HG03520 (cell line): Measurements from ENCODE around the gene QSOX2.

Experiments
- ATAC-seq: cut with Tn5 transposase; IDR thresholded peaks from one replicate; pipeline ENCODE4 v1.9.1; 2021; ENCODE audit warnings: mild to moderate bottlenecking, moderate library complexity; ENCODE audit not compliant: unreplicated experiment

The QSOX2 gene

DNA sequence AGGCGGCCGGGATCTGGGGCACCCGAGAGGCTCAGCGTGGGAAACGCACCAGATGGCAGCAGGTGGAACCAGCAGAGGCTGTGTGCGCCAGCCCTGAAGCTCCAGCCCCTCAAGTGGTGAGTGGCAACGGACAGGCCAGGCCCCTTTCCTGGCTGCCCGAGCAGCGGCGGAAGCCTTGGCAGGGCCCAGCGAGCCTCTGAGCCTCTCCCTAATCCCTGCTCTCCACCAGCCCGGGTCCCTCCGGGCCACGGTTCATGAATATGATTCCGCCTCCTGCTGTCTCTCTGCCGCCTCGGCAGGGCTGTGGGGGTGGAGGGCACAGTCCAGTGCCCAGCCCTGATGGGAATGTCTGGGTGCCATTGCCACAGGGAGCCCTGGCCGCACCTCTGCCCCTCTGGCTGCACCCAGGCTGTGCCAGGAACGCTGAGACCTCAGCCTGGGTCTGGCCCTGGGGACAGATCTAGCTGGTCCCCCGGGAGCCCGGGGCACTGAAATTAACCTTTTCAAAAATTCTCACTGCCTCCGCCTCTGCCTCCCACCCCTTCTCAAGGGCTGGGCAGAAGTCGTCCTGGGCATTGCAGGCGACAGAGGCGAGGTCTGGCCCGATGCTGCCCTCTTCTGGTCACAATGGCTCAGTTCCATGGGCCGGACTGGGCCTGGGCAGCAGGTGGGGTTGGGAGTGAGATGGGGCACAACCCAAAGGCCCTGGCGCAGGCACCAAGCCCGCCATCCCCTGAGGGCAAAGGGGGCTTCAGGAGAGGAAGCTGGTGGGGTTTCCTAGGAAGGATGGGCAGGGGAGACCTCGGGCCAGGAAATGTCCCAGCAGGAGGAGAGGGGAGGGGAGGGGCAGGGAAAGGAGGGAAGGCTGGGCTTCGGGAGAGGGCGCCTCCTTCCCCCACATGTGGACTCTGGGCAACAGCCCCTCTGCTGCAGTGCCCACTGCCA, 38.0 kb upstream of the QSOX2 start:
- ATAC-seq = no peak

- no peak for ATAC-seq
Observed at GRCh38 chr9:136282272-136282861, 36.8 kb upstream of the QSOX2 start.

DNA sequence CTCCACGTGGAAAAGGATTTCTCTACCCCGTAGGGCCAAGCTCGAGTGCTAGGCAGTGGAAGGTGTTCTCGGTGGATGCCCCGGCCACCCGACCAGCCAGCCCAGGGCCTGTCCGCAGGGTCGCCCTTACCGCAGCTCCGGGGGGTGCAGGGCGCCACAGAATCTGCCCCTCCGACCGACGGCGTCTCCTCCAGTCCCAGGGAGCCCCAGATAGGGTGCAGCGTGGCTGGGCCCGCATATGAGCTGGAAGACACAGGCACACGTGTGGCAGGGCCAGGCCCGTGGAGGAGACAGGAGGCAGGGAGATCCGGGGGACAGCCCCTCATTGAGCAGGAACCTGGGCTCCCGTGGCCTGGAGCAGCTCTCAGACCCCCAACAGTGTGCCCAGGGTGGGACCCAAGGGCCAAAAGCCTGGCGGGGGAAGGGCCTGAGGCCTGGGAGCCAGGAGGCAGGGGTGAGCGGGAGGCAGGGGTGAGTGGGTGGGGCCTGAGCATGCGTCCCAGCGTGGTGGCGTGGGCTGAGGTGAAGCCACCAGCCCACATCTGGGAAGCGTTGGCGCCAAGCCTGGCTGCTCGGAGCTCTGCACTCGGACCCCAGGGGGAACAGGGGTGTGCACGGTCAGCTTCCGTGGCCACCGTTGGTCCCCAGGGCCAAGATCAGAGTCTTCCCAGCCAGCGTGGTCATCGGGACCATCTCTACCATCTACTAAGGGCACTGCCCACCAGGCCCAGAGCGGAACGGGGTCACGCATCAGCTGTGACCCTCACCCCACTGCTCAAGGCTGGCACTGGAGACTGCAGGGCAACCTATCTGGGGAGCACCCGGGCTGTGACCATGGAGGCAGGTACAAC, 36.0 kb upstream of the QSOX2 start:
- ATAC-seq = no peak

DNA sequence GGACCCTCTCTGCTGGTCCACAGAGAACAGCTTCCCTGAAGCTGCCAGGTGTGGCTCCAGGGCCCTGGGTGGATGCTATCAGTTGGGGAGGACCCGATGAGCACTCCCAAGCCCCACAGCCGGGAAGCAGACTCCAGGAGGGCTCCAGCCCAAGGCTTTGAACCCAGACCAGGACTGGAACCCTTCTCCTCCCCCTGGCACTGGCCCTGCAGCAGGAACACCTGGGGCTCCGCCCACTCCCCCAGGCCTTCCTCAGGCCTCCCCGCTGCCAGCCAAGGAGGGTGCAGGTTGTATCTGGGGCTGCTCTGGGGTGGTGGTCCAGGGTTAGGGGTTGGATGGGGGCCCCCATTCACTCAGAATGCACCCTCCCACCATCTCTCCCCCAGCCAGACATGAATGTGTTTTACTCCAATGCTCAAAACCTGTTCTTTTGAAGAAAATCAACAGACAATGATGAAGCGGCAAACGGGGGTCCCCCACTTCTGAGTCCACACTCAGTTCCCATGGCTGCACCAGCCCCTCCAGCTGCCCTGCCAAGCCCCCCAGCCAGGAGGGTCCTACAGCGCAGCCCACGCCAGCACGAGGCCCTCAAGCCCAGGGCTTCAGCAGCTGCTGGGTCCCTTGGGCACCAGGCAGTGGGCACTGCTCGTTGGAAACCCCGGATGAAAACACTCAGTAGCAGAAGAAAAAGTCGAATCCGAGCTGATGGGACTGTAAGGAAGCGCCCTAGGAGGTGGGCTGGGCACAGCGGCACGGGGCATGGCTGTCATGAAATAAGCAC, 35.1 kb upstream of the QSOX2 start:
- ATAC-seq = no peak

- ATAC-seq = no peak
Observed at GRCh38 chr9:136279471-136279870, 33.9 kb upstream of the QSOX2 start.

DNA sequence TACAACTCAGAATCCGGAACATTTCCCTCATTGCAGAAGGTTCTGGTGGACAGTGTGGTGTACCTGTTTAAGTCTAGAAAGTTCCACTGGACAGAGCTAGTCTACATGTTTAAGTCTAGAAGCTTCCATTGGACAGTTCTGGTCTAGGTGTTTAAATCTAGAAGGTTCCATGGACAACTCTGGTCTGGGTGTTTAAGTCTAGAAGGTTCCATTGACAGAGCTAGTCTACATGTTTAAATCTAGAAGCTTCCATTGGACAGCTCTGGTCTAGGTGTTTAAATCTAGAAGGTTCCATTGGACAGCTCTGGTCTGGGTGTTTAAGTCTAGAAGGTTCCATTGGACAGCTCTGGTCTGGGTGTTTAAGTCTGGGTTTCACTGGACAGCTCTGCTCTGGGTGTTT, 33.3 kb upstream of the QSOX2 start:
- no peak for ATAC-seq

DNA sequence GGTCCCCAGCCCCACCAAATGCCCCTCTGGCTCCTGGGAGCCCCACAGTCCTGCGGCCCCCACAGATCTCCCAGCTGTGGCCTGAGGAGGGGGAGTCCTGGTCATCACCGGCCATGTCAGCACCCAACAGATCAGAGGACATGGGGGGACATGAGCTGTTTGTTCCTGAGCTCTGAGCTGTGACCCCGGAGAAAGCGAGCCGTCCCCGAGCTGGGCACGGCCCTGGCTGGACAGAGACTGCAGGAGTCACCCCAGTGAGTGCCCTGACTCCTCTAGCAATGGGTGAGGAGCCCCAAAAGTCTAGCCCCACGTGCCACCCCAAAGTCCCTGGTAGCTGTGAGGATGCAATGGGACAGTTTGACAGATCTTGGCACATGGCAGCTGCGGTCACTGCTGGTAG, 32.6 kb upstream of the QSOX2 start:
- ATAC-seq = no peak

- no peak for ATAC-seq
Observed at GRCh38 chr9:136277746-136278145, 32.1 kb upstream of the QSOX2 start.

DNA sequence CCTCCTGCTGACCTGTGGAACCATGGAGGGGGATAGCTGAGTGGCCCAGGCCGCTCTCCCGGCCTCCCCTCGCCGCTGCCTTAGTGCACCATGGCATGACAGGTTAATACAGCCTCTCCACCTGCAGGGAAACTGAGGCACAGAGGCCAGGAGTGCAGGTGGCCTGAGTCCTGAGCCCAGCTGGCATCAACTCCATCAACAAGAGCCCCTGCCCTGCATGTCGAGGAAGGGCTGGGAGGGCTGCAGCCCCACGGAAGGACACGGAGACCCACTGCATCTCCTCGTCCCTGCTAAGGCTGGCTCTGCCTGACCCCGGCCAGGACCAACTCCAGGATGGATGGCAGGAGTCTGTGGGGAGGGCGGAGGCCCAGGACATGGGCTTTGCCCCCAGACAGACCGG, 31.1 kb upstream of the QSOX2 start:
- ATAC-seq = no peak

DNA sequence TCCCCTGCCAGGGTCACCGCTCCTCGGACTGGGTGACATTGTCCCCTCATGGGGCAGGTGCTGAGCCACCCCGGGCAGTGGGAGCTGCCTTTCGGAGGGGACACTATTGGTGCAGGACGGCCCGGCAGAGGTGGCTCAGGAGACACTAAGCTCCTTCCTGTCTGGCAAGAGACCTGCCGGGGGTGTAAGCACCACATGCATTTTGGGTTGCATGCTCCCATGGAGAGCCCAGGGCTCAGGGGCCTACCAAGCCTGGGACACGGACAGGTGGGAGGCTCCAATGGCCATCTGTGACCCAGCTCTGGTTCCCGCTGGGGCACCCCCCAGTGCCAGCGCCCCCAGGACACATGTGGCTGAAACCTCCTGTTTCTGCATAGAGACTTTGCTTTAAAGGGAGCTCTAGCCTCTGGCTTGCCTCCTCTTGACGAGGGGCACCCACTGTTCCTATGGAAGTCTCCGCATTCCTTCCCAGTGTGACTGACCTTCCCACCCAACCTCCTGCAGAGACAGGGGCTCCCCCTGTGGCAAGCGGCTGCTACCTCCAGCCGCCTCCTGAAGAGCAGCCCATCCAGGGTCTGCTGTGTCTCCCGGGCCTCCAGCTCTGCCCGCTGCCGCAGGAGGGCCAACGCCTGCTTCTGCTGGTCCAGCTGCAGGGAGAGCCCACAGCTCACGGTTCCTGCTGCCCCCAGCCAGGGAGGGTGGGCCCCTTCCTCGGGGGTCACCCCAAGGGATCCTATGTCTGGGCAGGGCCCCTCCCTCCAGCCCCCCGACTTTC, 30.2 kb upstream of the QSOX2 start:
- no peak for ATAC-seq

- no peak for ATAC-seq
Observed at GRCh38 chr9:136274786-136275654, 29.4 kb upstream of the QSOX2 start.

DNA sequence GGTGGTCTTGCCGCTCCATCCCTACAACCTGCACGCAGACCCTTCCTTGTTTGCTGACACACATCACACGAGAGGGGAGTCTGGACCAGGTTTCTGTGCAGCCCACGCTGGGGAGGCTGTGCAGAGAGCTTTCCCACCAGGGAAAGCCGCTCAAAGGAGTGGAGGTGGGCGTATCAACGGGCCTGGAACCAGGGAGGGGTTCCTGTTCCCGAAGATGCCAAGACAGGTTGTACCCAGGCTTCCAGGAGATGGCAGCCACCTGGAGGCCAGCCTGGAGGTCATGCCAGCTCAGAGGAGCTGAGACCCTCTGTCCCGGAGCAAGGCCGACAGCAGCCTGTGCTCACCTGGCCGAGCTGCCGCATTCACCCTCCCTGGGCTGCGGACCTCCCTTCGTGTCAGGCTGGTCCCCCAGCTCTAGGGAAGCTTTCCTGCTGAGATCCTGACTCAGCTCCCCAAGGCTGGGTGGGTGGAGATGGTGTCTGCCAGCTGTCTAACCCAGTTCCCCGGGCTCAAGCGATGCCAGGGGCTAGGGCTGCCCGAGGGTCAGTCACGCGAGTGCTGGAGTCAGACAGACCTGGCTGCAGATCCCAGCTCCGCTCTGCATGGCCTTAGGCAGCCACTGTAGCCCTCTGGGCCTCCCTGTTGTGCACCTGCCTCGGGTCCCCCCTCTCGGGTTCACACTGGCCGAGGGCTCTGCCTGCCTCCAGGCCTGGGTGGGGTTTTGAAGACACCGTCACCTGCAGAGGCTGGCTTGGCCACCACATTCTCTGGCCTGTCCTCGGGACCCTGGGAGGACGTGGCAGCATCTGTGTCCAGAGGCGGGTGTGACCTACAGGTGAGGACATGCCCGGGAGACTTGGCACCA, 28.5 kb upstream of the QSOX2 start:
- ATAC-seq = no peak

DNA sequence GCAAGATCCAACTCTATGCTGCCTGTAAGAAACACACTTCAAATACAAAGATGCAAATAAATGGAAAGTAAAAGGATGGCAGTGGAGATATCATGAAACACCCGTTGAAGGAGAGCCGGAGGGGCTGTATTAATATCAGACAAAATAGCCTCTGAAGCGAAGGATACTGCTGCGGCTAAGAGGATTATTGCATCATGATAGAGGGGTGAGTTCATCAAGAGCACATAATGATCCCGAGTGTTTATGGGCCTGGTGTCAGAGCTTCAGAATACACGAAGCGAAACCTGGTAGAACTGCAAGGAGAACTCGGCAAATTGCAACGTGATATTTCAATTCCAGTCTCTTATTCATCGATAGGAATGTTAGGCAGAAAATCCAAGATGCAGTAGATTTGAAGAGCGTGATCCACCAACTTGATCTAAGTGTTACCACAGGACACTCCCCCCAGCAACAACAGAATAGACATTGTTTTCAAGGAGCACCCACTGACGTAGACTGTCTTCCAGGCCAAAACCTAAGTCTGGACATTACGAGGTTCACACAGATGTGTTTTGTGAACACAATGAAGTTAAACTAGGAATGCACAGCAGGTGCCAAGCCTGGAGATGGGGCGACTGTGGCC, 27.7 kb upstream of the QSOX2 start:
- ATAC-seq = no peak

GRCh38 chr9:136270173-136270705, 24.6 kb upstream of the QSOX2 start:
- no peak for ATAC-seq

- no peak for ATAC-seq
Observed at GRCh38 chr9:136268735-136269134, 23.1 kb upstream of the QSOX2 start.

GRCh38 chr9:136268318-136268717, 22.7 kb upstream of the QSOX2 start:
- ATAC-seq = no peak
